NCI-H2196 (cell line): Measurements from ENCODE around the gene C2CD2L.
A peak's percentile ranks its signal among the peaks of the same experiment; 100 is the strongest.
"Not testable (repeated sequence)": the region's sequence is repeated elsewhere in the genome, so short reads cannot be mapped to it uniquely, and the experiment has no call there.

ENCODE experiments used
- DNase-seq: peaks from one replicate; lab custom pipeline; 2025; ENCODE audit not compliant: unreplicated experiment; lab: John Stamatoyannopoulos, UW

Gene C2CD2L

DNA sequence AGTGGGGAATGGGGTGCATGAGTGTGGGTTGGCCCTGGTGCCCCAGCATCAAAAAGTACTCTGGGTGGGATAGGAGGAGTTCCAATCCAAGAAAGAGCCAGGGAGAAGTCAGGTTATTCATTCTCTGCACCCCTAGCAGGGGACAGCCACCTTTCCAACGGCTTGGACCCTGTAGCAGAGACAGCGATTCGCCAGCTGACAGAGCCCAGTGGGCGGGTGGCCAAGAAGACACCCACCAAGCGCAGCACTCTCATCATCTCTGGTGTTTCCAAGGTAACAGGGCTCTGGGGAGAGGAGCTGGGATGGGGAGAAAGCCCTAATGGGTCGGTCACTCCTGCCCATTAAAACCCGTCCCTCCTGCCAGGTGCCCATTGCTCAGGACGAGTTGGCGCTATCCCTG lies 6.6 kb downstream of the C2CD2L start:
- no peak for DNase-seq

DNA sequence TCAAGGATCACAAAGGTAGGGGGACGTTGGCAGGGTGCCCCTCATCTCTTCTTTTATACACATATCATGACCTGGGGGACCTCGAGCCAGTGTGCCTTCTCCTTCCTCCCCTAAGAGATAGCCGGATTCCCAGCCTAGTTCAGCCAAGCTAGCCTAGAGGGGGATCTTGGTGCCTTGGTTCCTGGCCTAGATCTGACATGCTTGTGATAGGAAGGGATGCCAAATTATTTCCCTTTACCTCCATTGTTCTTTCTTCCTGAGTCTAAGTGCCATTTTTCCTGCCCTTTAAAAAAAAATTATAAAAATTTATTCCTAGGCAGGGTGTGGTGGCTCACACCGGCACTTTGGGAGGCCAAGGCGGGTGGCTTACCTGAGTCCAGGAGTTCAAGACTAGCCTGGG lies 7.2 kb downstream of the C2CD2L start:
- DNase-seq = no peak

DNA sequence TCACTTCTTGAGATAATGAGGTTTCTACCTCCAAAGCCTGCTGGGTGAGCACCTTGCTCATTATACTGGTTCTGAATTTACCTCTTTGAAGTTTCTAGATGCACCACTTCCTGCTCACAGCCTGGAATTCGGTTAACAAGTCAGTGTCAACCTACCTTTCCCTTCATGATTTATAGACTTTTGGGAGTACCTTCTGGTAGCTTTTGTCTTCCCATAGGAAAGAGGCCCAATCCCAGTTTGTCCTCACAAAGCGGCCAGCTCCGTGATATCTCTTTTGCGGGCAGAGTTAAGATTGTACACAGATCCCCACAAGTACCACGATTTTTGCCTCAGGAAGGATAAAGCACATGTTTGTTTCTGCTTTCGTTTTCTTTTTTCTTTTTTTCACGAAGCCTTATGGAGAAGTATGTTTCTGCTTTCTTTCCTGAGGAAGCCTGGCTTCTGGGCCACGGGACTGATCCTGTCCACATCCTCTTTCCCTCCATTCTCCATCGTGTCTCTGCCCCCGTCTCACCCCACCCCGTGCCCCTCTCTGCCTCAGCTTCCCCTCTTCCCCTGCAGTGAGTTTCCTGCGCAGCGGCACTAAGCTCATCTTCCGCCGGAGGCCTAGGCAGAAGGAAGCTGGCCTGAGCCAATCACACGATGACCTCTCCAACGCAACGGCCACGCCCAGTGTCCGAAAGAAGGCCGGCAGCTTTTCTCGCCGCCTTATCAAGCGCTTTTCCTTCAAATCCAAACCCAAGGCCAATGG lies 8.5 kb downstream of the C2CD2L start:
- no peak for DNase-seq

DNA sequence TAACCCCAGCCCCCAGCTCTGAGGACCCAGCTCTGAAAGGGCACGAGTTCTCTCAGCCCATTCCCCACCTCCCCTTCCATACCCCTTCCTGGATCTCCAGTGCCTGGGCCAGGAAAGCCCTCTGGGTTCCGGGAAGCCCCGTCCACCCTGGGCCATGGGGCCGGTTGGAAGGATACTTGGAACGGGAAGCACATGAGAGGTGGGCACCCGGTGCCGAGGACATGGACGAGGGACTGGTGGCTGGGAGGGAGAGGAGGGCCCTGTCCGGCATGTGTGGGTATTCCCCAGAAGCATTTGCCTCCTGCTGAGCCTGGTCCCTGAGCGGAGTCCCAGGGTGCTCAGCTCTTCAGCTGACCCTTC lies 9.1 kb downstream of the C2CD2L start:
- DNase-seq = no peak

DNA sequence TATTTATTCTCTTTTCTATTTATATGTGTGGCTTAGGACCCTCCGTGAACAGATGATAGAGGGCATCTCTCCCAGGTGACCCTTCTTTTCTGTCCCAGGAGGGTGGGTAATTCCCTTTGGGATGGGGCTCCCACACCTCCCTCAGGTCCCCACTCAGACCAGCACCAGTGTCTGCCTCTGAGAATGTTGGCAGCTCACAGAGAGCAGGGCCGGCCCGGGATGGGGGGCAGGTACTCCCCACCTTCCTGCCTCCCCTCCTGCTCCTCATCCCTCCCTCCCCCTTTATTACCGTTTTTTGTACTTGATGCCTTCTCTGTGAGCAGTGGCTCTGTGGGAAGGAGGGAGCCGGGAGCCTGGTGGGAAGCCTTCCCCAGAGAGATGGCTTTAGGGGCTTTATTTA lies 9.5 kb downstream of the C2CD2L start:
- DNase-seq = no peak

DNA sequence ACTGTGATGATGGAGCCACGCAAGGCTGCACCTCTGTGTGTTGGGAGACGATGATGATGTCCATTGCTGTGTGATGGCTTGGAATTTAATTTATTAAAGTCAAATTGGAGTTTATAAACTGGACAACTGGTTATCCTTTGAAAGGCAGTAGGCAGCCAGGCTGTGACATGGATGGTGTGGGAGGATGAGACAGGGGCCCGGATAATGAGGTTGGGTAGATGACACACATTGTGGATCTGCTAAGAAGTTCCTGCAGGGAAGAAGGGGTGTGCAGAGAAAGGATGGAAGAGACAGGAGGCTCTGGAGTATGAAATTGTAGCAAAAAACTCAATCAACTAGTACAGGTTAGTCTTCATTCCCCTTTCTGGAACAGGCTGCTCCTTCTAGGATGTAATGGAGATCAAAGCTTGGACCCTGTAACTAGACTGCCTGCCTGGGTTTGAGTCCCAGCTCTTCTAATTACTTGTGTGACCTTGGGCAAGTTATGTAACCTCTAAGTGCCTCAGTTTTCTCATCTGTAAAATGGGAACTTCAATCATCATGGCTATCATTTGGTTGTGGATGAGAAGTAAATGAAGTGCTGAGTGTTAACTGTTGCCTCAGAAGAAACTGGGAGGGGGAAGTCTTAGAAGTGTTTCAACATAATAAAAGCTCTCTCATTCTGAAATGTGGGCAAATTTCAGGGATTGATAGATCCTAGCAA lies 10.0 kb downstream of the C2CD2L start:
- DNase-seq = no peak

DNA sequence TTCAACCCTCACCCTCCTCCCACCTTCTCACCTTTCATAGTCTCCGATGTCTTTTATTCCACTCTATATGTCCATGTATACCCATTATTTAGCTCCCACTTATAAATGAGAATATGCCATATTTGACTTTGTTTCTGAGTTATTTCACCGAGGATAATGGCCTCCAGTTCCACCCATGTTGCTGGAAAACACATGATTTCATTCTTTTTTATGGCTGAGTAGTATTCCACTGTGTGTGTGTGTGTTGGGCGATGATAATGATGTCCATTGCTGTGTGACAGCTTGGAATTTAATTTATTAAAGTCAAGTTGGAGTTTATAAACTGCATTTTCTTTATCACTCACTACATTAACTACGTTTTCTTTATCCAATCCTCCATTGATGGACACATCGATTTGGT lies 11.1 kb downstream of the C2CD2L start:
- no peak for DNase-seq

DNA sequence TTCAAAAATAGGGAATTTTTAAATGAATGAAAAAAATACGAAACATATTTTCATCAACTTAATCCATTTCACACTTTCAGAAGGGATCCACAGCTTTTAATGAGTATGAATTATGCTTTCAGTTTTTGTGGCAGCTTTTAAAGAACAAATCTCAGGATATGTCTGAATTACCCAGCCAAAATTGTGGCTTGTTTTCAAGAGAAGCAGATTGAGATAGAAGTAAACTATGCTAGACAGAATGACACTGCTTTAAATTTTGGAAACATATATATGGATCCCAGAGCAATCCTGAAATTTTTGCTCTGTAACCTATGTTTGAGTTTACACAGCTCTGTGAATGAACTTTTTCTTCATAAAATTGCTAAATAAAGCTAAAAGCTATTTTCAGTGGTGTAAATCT lies 11.8 kb downstream of the C2CD2L start:
- no peak for DNase-seq

DNA sequence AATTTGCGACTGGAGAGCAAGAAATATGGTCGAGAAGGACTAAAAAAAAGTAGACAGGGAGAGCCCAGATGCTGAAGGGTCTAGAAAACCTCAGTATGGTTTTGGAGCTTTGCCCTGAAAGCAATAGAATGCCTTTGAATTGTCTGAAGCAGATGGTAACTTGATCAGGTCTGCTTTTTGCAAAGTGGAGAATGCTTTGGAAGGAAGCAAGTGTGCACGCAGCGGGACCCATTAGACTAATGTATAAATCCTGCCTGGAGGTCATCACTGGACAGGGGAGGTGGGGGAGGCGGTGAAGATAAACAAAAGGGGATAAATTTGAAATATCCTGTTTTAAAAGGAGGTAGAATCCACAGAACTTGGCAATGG lies 13.5 kb downstream of the C2CD2L start:
- DNase-seq = peak; percentile 31

DNA sequence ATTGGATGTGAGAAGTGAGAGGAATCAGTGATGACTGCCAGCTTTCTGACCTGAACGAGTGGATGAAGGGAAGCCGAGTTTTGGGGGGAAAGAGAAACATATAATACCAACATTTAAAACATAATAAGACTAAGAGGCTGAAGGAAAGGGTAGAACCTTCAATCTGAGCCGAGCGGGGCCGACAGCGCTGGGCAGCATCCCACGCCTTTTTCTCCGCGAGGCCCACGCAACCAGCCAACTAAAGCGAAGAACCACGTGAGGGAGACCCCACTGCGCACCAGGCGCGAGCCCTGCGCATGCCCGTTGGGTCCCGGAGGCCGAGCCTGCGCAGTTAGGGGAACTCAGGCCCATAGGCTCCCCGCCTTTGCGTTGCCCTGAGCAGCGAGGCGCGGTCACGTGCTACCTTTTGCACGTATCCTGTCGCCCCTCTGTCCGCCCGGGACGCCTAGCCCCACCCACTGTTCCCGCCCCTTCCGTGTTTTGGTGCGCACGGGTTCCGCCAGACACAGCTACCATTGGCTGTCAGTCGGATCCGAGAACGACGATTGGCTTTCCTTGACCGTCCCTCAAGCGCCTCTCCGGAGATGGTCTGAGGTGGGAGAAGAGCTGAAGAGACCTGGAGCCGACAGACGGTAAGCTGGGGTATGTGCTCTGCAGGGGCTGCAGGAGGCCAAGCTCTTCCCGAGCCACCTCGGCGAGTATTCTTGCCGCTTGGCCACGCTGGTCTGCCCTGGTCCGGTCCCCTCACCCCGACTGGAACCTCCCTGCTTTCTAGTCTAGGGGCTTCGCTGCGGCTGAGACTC lies 14.1 kb downstream of the C2CD2L start, which contains the start of gene HINFP:
TSS of gene HINFP (plus strand) at position 573 of the 803 bp plus-strand sequence. CDS start 5,365 bp downstream, outside the sequence.
- peak; percentile 99 for DNase-seq

DNA sequence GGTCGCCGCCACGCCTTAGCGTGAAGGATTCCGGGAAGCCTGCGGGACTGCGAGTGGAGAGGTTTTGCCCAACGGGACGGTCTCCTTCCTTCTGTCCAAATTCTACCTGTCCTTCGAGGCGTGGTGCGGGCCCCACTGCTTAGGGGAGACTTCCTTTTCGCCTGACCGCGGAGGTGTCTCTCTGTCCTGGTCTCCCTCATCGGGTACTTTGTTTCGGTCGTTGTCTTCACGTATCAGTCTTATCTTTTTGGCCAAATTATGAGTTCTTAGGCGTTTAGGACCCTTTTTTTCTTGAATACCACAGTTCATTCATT lies 14.6 kb downstream of the C2CD2L start:
- DNase-seq = no peak

DNA sequence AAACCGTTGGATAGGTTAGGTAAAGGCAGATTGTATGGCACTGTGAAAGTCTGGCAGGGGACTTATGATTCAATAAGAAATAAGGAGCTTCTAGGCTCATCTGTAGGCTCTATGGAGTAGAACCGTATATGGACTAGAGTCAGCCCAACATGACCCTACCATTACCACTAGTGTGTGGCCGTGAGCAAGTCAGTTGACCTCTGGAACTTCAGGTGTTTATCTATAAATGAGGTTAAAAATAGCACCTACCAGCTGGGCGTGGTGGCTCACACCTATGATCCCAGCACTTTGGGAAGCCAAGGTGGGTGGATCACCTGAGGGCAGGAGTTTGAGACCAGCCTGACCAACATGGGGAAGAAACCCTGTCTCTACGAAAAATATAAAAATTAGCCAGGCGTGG lies 18.7 kb downstream of the C2CD2L start:
- no peak for DNase-seq

DNA sequence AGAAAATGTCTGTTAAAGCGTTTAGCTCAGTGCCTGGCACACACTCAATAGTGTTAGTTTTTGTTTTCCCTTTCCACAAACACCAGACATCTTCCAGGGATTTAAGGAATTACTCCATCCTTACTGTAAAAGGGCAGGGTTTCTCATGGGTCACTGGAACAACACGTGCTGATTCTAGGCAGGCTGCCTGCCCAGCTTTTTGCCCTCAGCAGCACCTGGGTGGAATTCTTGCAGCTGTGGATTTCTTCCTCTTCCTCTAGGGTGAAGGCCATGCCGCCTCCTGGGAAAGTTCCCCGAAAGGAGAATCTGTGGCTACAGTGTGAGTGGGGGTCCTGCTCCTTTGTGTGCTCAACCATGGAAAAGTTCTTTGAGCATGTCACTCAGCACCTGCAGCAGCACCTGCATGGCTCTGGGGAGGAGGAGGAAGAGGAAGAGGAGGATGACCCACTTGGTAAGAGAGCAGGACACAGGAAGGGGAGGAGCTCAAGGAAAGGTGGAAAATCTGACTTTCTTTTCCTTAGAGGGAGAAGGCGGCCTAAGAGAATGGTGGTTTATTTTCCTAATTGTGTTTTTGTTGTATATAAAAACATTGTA lies 19.6 kb downstream of the C2CD2L start:
- DNase-seq = no peak

DNA sequence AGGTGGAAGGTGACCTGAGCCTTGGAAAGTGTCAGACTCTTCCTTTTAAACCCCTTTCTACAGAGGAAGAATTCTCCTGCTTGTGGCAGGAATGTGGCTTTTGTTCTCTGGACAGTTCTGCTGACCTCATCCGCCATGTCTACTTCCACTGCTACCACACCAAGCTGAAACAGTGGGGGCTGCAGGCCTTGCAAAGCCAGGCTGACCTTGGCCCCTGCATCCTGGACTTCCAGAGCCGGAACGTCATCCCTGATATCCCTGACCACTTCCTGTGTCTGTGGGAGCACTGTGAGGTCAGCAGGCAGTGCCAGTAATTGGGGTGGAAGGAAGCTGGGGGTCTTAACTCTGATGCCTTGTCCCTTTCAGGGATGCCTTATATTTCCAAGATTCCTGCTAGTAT lies 23.5 kb downstream of the C2CD2L start:
- DNase-seq = no peak

DNA sequence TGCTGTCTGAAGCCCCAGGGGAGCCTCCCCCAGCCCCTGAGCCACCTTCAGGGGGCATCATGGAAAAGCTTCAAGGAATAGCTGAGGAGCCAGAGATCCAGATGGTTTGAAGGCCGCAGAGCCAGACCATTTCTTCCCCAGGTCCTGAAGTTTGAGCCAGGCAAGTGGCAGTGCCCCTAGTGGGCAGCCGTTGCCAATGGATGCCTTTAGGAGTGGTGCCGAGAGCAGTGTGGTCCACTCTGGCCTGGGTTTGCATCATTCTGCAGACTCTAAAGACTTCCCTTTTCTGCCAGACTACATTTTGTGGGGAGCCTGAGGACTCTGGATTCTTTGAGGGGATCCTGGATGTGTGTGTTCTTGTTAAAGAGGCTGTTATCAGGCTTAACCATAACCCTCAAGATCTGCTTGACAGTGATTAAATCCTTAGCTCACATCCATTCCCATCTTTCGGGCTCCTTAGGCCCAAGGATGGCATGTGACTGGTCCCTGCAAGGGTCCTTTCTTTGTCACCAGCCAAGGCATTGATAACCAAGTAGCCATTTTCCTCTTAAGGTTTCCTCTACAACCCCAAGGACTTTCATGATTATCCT lies 27.3 kb downstream of the C2CD2L start:
- no peak for DNase-seq

DNA sequence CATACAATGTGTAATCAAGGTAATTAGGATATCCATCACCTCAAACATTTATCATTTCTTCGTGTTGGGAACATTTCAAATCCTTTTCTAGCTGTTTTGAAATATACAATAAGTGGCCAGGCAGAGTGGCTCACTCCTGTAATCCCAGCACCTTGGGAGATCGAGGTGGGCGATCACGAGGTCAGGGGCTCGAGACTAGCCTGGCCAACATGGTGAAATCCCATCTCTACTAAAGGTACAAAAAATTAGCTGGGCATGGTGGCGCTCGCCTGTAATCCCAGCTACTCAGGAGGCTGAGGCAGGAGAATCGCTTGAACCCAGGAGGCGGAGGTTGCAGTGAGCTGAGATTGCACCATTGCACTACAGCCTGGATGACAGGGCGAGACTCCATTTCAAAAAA lies 32.1 kb downstream of the C2CD2L start:
- DNase-seq = not testable (repeated sequence)

DNA sequence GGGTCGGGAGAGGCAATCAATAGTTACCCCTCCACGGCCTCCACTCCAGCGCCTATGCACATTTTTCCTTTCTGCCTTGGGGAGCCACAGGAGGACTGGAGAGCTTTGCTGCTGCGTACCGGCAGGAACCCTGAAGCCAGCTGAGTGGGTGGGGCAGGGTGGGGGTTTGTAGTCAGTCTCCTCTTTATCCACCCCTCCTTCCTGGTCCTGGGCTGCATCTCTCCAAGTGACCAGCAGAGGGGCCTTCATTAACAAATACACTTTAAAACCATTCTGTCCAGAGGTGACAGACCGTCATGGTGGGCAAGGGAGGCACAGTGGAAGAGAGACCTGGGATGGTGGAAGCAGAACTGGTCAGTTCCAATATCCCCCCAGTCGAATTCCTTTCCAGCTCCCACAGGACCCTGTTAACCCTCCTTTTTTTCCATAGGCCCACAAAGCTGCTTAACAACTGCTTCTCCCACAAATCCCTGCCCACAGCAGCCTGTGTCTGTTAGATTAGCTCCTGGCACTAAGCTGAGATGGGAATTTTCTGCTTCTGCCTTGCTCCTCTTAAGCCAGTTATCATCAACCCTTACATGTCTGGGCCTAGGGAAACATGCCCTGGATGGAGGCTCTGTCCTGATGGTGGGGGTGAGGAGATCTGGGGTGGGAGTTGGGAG lies 37.8 kb downstream of the C2CD2L start:
- DNase-seq = peak; percentile 57

DNA sequence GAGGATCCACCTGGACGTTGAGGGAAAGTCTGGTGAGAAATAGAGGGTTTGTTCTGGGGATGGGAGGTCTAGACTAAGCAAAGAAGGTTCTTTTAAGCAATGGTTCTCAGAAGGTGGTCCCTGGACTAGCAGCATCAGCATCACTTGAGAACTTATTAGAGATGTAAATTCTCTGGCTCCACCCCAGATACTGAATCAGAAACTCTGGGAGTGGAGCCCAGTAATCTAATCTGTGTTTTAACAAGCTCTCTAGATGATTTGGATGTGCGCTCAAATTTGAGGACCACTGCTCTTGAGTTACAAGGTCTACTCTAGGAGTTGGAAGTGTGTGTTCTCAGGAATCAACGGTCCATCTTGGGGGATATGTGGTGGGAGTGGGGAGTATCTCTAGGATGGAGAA lies 38.4 kb downstream of the C2CD2L start:
- no peak for DNase-seq

DNA sequence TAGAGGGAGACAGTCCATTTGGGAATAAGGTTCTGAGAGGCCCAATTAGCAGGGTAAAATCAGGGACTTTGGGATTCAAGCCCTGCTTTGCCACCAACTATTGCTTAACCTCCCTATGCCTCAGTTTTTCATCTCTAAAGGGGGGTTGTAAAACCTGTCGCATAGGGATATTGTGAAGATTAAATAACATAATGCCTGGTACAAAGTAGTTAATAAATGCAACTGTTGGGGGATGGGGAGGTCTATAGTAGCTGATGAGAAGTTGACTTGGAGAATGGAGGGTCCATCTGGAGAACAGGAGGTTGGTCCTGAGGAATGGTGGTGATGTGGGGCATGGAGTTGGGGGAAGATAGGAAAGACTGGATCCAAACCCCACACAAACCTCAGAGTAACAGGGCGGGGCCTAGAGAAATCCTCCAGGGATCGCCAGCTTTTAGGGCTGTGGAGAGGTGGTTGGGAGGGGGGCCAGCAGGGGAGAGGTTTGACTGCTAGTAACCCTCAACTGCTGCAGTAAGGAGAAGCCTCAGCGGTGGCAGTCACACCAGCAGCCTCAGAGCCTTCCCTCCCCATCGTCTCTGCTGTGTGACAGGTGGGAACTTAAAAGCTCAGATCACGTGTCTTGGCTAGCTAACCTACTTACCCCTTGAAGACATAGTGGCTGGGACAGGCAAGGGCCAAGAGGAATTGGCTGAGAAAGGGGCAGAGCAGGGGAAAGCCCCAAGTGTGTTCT lies 40.6 kb downstream of the C2CD2L start:
- no peak for DNase-seq

DNA sequence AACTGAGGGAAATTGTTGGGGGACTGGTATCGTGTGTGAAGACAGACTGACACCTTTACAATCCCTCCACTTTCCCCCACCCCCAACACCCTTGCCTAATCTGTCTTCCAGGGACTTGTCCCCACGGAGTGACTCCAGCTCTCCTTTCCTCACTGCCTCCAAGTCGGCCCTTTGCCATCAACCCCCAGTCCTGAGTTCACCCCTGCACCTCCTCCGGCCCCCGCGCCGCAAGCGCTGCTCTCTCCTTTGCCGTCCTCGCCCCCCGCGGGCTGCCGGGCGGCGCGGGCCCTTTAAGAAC lies 41.5 kb downstream of the C2CD2L start:
- DNase-seq = peak; percentile 22
